Muscle of leg (tissue), 16 donors: Measurements from ENCODE around the gene BCL6B. TPM values are rescaled to one million over a fixed set of nuclear protein-coding genes. Genes with fewer than 3 reads are reported as not detected.
"Not testable (repeated sequence)": the region's sequence is repeated elsewhere in the genome, so short reads cannot be mapped to it uniquely, and the experiment has no call there.

ENCODE experiments used
- DNase-seq: peaks from one replicate; pipeline ENCODE4 v3.0.0; 2013
- H3K27ac ChIP-seq: one replicate; pipeline ENCODE4 v1.5.1; 2013; ENCODE audit warnings: mild to moderate bottlenecking, low read length, control low read depth
- H3K27me3 ChIP-seq: one replicate; pipeline ENCODE4 v1.6.1; 2013; ENCODE audit warnings: low read length; ENCODE audit not compliant: control insufficient read depth, insufficient read depth
- H3K36me3 ChIP-seq: one replicate; pipeline ENCODE4 v1.6.1; 2013; ENCODE audit warnings: low read length; ENCODE audit not compliant: control insufficient read depth, insufficient read depth
- H3K4me1 ChIP-seq: one replicate; pipeline ENCODE4 v1.6.1; 2013; ENCODE audit warnings: low read length; ENCODE audit not compliant: control insufficient read depth, insufficient read depth
- H3K4me3 ChIP-seq: one replicate; pipeline ENCODE4 v1.5.1; 2013; ENCODE audit warnings: low read length, control low read depth
- H3K9me3 ChIP-seq: replicated peaks from 2 replicates; pipeline ENCODE4 v1.6.1; 2013; ENCODE audit warnings: low read depth, low read length; ENCODE audit not compliant: control insufficient read depth
- WGBS: methylation state at CpG from one replicate; pipeline ENCODE4 v1.1.5; 2013; ENCODE audit warnings: missing lambda C conversion rate; ENCODE audit not compliant: insufficient coverage; 5-methylcytosine and 5-hydroxymethylcytosine counted together
- long read RNA-seq, 11 donors: transcript quantifications; one replicate each; lab custom pipeline, GENCODE V29; 2026
- polyA plus RNA-seq, 8 donors: library from polyadenylated mRNA; unstranded; fragments of 120-200 nt; gene quantifications; one replicate each; pipeline versions ENCODE4 v1.2.1 to v1.2.3, GENCODE V29; 2013; ENCODE audit warnings: inconsistent platforms in 1 of 8, low replicate concordance in 1 of 8; ENCODE audit not compliant: insufficient read length in 8 of 8, insufficient read depth in 1 of 8
- total RNA-seq: library from RNA; stranded (reverse); fragments of 120-200 nt; gene quantifications from one replicate; pipeline ENCODE4 v1.2.4, GENCODE V29; 2013

The BCL6B gene
- total RNA-seq, result 15.1 TPM
- polyA plus RNA-seq, result 10 to 100 TPM; 14.8 to 22.8 (median 18.4) TPM
- long read RNA-seq, donor 1, result 0 reads
- long read RNA-seq, donor 2, partial matches to known transcripts, result 0 of 1 reads
- long read RNA-seq, donor 2, other reads (novel, unspliced or antisense), result 0 of 1 reads
- long read RNA-seq, donor 3, result 0 reads
- long read RNA-seq, donor 4, partial matches to known transcripts, result 0 of 1 reads
- long read RNA-seq, donor 4, other reads (novel, unspliced or antisense), result 0 of 1 reads
- long read RNA-seq, donor 5, partial matches to known transcripts, result 0 of 2 reads
- long read RNA-seq, donor 5, other reads (novel, unspliced or antisense), result 0 of 2 reads
- long read RNA-seq, donor 6, partial matches to known transcripts, result 0 of 4 reads
- long read RNA-seq, donor 6, other reads (novel, unspliced or antisense), result 0 of 4 reads
- long read RNA-seq, donor 7, partial matches to known transcripts, result 14 of 17 reads
- long read RNA-seq, donor 7, other reads (novel, unspliced or antisense), result 0 of 17 reads
- long read RNA-seq, donor 8, partial matches to known transcripts, result 0 of 2 reads
- long read RNA-seq, donor 8, other reads (novel, unspliced or antisense), result 0 of 2 reads
- long read RNA-seq, donor 9, partial matches to known transcripts, result 0 of 2 reads
- long read RNA-seq, donor 9, other reads (novel, unspliced or antisense), result 0 of 2 reads
- long read RNA-seq, donor 10, partial matches to known transcripts, result 0 of 3 reads
- long read RNA-seq, donor 10, other reads (novel, unspliced or antisense), result 0 of 3 reads
- long read RNA-seq, donor 11, partial matches to known transcripts, result 0 of 2 reads
- long read RNA-seq, donor 11, other reads (novel, unspliced or antisense), result 0 of 2 reads

GRCh38 chr17:7022781-7023571 lies at the start of gene BCL6B:
Gene BCL6B, plus strand, starts transcription at chr17:7023050. Its CDS starts 622 bp downstream, at chr17:7023672.
- peak; percentile 48 for DNase-seq
- H3K36me3 ChIP-seq, result no peaks in the 10 kb centered on the region
- peaks cover 42% of the 10 kb centered on the region for H3K4me1 ChIP-seq
- peaks cover 39% of the 10 kb centered on the region for H3K27me3 ChIP-seq
- H3K9me3 ChIP-seq, result no peaks in the 10 kb centered on the region
- WGBS, result 6% methylated on average over 32 of the region's 47 CpGs
- H3K27ac ChIP-seq, result peak within 1 kb of the TSS; percentile 93
- H3K4me3 ChIP-seq, result peak within 1 kb of the TSS; percentile 39

- DNase-seq, H3K27me3 ChIP-seq, H3K36me3 ChIP-seq, H3K4me1 ChIP-seq, H3K27ac ChIP-seq, H3K9me3 ChIP-seq, H3K4me3 ChIP-seq: not testable (repeated sequence)
- no CpG with 5 or more reads among the region's 5 CpGs for WGBS
Measured at GRCh38 chr17:6979440-6979839, 43.4 kb upstream of the BCL6B start.

GRCh38 chr17:6981426-6981825 lies 41.4 kb upstream of the BCL6B start:
- H3K9me3 ChIP-seq, result no peaks in the 10 kb centered on the region
- H3K4me1 ChIP-seq, result no peaks in the 10 kb centered on the region
- no CpG with 5 or more reads among the region's 1 CpG for WGBS
- H3K27ac ChIP-seq, result no peak overlapping the region
- H3K27me3 ChIP-seq, result no peaks in the 10 kb centered on the region
- DNase-seq, result no peak
- no peaks in the 10 kb centered on the region for H3K36me3 ChIP-seq
- no peak overlapping the region for H3K4me3 ChIP-seq

- Histone ChIP-seq H3K27ac (no peak overlapping the region), H3K4me3 (no peak overlapping the region), H3K9me3 (no peaks in the 10 kb centered on the region), H3K36me3 (no peaks in the 10 kb centered on the region), H3K27me3 (no peaks in the 10 kb centered on the region), H3K4me1 (no peaks in the 10 kb centered on the region)
- DNase-seq, result no peak
- 48% methylated on average over 2 of the region's 4 CpGs for WGBS
Measured at GRCh38 chr17:6985266-6985665, 37.6 kb upstream of the BCL6B start.

GRCh38 chr17:6986676-6987075 lies 36.2 kb upstream of the BCL6B start:
- 50% methylated on average over 1 of the region's 3 CpGs for WGBS
- no peak for DNase-seq
- Histone ChIP-seq H3K9me3 (no peaks in the 10 kb centered on the region), H3K36me3 (no peaks in the 10 kb centered on the region), H3K27me3 (no peaks in the 10 kb centered on the region), H3K4me3 (no peak overlapping the region), H3K27ac (no peak overlapping the region), H3K4me1 (no peaks in the 10 kb centered on the region)

GRCh38 chr17:6989779-6990178 lies 33.1 kb upstream of the BCL6B start:
- WGBS, result 83% methylated on average over 2 of the region's 2 CpGs
- DNase-seq, result no peak
- Histone ChIP-seq H3K27me3 (peaks cover 7% of the 10 kb centered on the region), H3K4me1 (no peaks in the 10 kb centered on the region), H3K4me3 (no peak overlapping the region), H3K27ac (no peak overlapping the region), H3K9me3 (no peaks in the 10 kb centered on the region), H3K36me3 (no peaks in the 10 kb centered on the region)

- not testable (repeated sequence) for H3K4me3 ChIP-seq, H3K9me3 ChIP-seq, H3K36me3 ChIP-seq, H3K27ac ChIP-seq, DNase-seq
- H3K27me3 ChIP-seq, result peaks cover 32% of the 10 kb centered on the region
- 60% methylated on average over 1 of the region's 5 CpGs for whole genome bisulfite sequencing
- peaks cover 15% of the 10 kb centered on the region for H3K4me1 ChIP-seq
Measured at GRCh38 chr17:6993613-6994056, 29.2 kb upstream of the BCL6B start.

- peaks cover 15% of the 10 kb centered on the region for H3K4me1 ChIP-seq
- no peaks in the 10 kb centered on the region for H3K9me3 ChIP-seq
- H3K36me3 ChIP-seq, result peaks cover 9% of the 10 kb centered on the region
- H3K27ac ChIP-seq, result no peak overlapping the region
- H3K4me3 ChIP-seq, result no peak overlapping the region
- 86% methylated on average over 1 of the region's 10 CpGs for WGBS
- no peak for DNase-seq
- peaks cover 32% of the 10 kb centered on the region for H3K27me3 ChIP-seq
Measured at GRCh38 chr17:6994118-6994598, 28.7 kb upstream of the BCL6B start.

- 76% methylated on average over 5 of the region's 9 CpGs for WGBS
- DNase-seq, result no peak
- Histone ChIP-seq H3K9me3 (no peaks in the 10 kb centered on the region), H3K4me3 (no peak overlapping the region), H3K27ac (no peak overlapping the region), H3K27me3 (peaks cover 32% of the 10 kb centered on the region), H3K4me1 (peaks cover 15% of the 10 kb centered on the region), H3K36me3 (peaks cover 14% of the 10 kb centered on the region)
Measured at GRCh38 chr17:6994666-6995256, 28.1 kb upstream of the BCL6B start.
